ENCODE measurements around the gene VRK3.

DNA sequence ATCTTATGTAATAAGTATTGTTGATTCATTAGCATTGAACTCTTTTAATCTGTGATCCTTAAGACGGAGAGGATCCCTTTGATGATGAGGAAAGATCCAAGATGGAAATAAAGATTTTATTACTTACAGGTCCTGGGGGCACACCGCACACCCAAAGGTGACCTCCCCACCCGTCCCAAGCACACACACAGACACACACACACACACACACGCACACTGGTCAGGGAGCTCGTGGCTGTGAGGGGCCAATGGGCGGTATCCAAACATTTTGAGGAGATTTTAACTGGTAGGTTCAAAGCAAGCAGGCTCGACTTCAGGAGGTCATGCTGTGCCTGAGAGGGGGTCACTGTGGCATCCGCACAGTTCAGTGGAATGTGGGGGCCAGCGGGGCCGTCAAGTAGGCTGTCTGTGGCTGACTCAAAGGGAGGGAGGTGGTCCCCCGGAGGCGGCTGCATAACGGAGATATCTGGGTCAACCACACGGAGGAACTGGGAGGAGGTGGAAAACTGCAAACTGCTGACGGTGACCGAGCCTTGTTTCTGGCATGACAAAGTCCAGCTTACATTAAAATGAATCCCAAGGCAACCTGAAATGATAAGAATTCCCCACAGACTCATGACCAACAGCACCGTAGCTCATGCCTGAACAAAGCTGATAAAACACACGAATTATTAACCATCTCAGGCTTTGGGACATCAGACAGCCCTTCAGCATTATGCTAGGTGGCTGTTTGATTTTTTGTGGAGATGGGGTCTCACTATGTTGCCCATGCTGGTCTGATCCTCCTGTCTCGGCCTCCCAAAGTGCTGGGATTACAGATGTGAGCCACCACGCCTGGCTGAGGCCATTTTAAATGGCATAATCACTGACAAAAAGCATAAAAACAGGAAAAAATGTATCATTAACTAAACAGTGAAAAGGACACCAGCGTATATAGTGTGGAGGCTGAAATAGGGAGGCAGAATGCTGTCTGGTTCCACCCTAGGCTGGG, 43.3 kb downstream of the VRK3 start:
- TF ChIP-seq CTCF (IDR thresholded peaks at IDR 0.05) (no peak), EZH2 (IDR thresholded peaks at IDR 0.05; ENCODE audit: borderline replicate concordance, insufficient read depth, low read depth, low read length, poor library complexity, severe bottlenecking) (no peak)
